ENCODE results near the gene PGS1. TPM values are rescaled to one million over a fixed set of nuclear protein-coding genes. Genes with fewer than 3 reads are reported as not detected.

PGS1 gene
- total and polyA plus RNA-seq, 8 donors = 11.9 to 209 (median 31.6) TPM

- H3K36me3 ChIP-seq = peaks cover 71 to 100% (median 91%) of the 10 kb centered on the region in 4 donors
- H3K27ac ChIP-seq = no peak overlapping the region
- 75 to 89% (median 78%) methylated on average over 6 of the region's 6 CpGs for WGBS, 5 donors
- H3K4me3 ChIP-seq = no peak overlapping the region
- no peak for DNase-seq
- TF ChIP-seq EP300 (IDR thresholded peaks at IDR 0.05) = no peak
- no peak for TF ChIP-seq POLR2AphosphoS5 (IDR thresholded peaks at IDR 0.05)
- H3K27me3 ChIP-seq = no peaks in the 10 kb centered on the region
- H3K4me1 ChIP-seq = peaks cover 0 to 43% (median 27%) of the 10 kb centered on the region in 4 donors
- intact Hi-C loops (cut with DNase I; ENCODE audit: low total_unique reads) = no loop called here
- H3K9me3 ChIP-seq = no peaks in the 10 kb centered on the region
Measured at GRCh38 chr17:78399693-78400144, 21.3 kb downstream of the PGS1 start.

GRCh38 chr17:78400581-78401240 is 22.3 kb downstream of the PGS1 start:
- 84 to 91% (median 88%) methylated on average over 17 of the region's 17 CpGs for WGBS, 5 donors
- H3K36me3 ChIP-seq = peaks cover 71 to 100% (median 94%) of the 10 kb centered on the region in 4 donors

GRCh38 chr17:78401246-78401645 is 22.8 kb downstream of the PGS1 start:
- WGBS, 5 donors = 65 to 78% (median 76%) methylated on average over 5 to 6 of the region's 6 CpGs
- intact Hi-C loops (cut with DNase I; ENCODE audit: low total_unique reads) = no loop called here
- peaks cover 0 to 33% (median 24%) of the 10 kb centered on the region in 4 donors for H3K4me1 ChIP-seq
- no peaks in the 10 kb centered on the region for H3K27me3 ChIP-seq
- no peak overlapping the region for H3K27ac ChIP-seq
- H3K9me3 ChIP-seq = no peaks in the 10 kb centered on the region
- no peak for TF ChIP-seq POLR2A (IDR thresholded peaks at IDR 0.05)
- TF ChIP-seq POLR2AphosphoS5 (IDR thresholded peaks at IDR 0.05) = no peak
- TF ChIP-seq CTCF (IDR thresholded peaks at IDR 0.05) = no peak
- TF ChIP-seq EP300 (IDR thresholded peaks at IDR 0.05) = no peak
- DNase-seq = no peak
- peaks cover 71 to 100% (median 96%) of the 10 kb centered on the region in 4 donors for H3K36me3 ChIP-seq
- H3K4me3 ChIP-seq = no peak overlapping the region

More at GRCh38 chr17:78400581-78401240, 22.3 kb downstream of the PGS1 start:
- no peak for TF ChIP-seq POLR2AphosphoS5 (IDR thresholded peaks at IDR 0.05)
- TF ChIP-seq EP300 (IDR thresholded peaks at IDR 0.05) = no peak
- Histone ChIP-seq H3K9me3 (no peaks in the 10 kb centered on the region), H3K4me1 (peaks cover 0 to 37% (median 26%) of the 10 kb centered on the region in 4 donors), H3K4me3 (no peak overlapping the region), H3K27me3 (no peaks in the 10 kb centered on the region), H3K27ac (no peak overlapping the region)
- intact Hi-C loops (cut with DNase I; ENCODE audit: low total_unique reads) = no loop called here
- DNase-seq = no peak

- Histone ChIP-seq H3K9me3 (no peaks in the 10 kb centered on the region), H3K27me3 (no peaks in the 10 kb centered on the region), H3K27ac (no peak overlapping the region), H3K4me3 (no peak overlapping the region), H3K36me3 (peaks cover 75 to 100% (median 97%) of the 10 kb centered on the region in 4 donors), H3K4me1 (peaks cover 0 to 30% (median 18%) of the 10 kb centered on the region in 4 donors)
- 58 to 85% (median 65%) methylated on average over 5 to 8 of the region's 8 CpGs for WGBS, 5 donors
- DNase-seq = no peak
- TF ChIP-seq CTCF (IDR thresholded peaks at IDR 0.05) (no peak), POLR2AphosphoS5 (IDR thresholded peaks at IDR 0.05) (no peak), EP300 (IDR thresholded peaks at IDR 0.05) (no peak), POLR2A (IDR thresholded peaks at IDR 0.05) (no peak)
- intact Hi-C loops (cut with DNase I; ENCODE audit: low total_unique reads) = no loop called here
Measured at GRCh38 chr17:78401891-78402290, 23.4 kb downstream of the PGS1 start.

- no peak overlapping the region for H3K4me3 ChIP-seq
- H3K9me3 ChIP-seq = no peaks in the 10 kb centered on the region
- no peak for DNase-seq
- H3K27me3 ChIP-seq = no peaks in the 10 kb centered on the region
- no peak overlapping the region for H3K27ac ChIP-seq
- peaks cover 64 to 90% (median 89%) of the 10 kb centered on the region in 4 donors for H3K36me3 ChIP-seq
- TF ChIP-seq CTCF (IDR thresholded peaks at IDR 0.05) (no peak), POLR2AphosphoS5 (IDR thresholded peaks at IDR 0.05) (no peak), POLR2A (IDR thresholded peaks at IDR 0.05) (no peak), EP300 (IDR thresholded peaks at IDR 0.05) (no peak)
- 91 to 97% (median 96%) methylated on average over 14 of the region's 14 CpGs for WGBS, 5 donors
- intact Hi-C loops (cut with DNase I; ENCODE audit: low total_unique reads) = no loop called here
- H3K4me1 ChIP-seq = peaks cover 6 to 33% (median 12%) of the 10 kb centered on the region in 4 donors
Measured at GRCh38 chr17:78403822-78404221, 25.4 kb downstream of the PGS1 start.

All from stomach (tissue), 9 donors.